ENCODE results near the gene PGM1. TPM values are rescaled to one million over a fixed set of nuclear protein-coding genes. Genes with fewer than 3 reads are reported as not detected.

The PGM1 gene
- 49.8 TPM for total RNA-seq
- long read RNA-seq, transcript PGM1-202 (11 exons, 2,472 nt): major isoform, 62 of 76 reads
- long read RNA-seq, partial matches to known transcripts: 9 of 76 reads
- long read RNA-seq, other reads (novel, unspliced or antisense): 5 of 76 reads

GRCh38 chr1:63593303-63593885, at the start of gene PGM1:
Gene PGM1, plus strand, starts transcription at chr1:63593411. Its CDS starts 78 bp downstream, at chr1:63593489.
- Histone ChIP-seq H3K9me3 (no peaks in the 10 kb centered on the region), H3K4me3 (peak within 1 kb of the TSS; percentile 90), H3K4me1 (peaks cover 7% of the 10 kb centered on the region), H3K27me3 (ENCODE audit: low read depth) (no peaks in the 10 kb centered on the region), H3K27ac (peak within 1 kb of the TSS; percentile 93), H3K36me3 (no peaks in the 10 kb centered on the region)
- no peak for TF ChIP-seq CTCF (IDR thresholded peaks at IDR 0.05)
- DNase-seq (peak; percentile 83), ATAC-seq (peak; percentile 88 to 92)
- intact Hi-C loops (cut with DNase I): no loop called here

- intact Hi-C loops (cut with DNase I): no loop called here
- DNase-seq: no peak
- Histone ChIP-seq H3K27me3 (ENCODE audit: low read depth) (no peaks in the 10 kb centered on the region), H3K36me3 (peaks cover 13% of the 10 kb centered on the region), H3K4me3 (no peak overlapping the region), H3K27ac (no peak overlapping the region), H3K4me1 (no peaks in the 10 kb centered on the region), H3K9me3 (no peaks in the 10 kb centered on the region)
- no peak for ATAC-seq
- no peak for TF ChIP-seq CTCF (IDR thresholded peaks at IDR 0.05)
These were observed 47.4 kb upstream of the PGM1 start for GRCh38 chr1:63545780-63546179.

- no peak for TF ChIP-seq CTCF (IDR thresholded peaks at IDR 0.05)
- DNase-seq (no peak), ATAC-seq (no peak)
- Histone ChIP-seq H3K9me3 (no peaks in the 10 kb centered on the region), H3K36me3 (peaks cover 17% of the 10 kb centered on the region), H3K4me1 (no peaks in the 10 kb centered on the region), H3K27ac (no peak overlapping the region), H3K27me3 (ENCODE audit: low read depth) (no peaks in the 10 kb centered on the region), H3K4me3 (no peak overlapping the region)
- intact Hi-C loops (cut with DNase I): no loop called here
These were observed 45.5 kb upstream of the PGM1 start for GRCh38 chr1:63547621-63548294.

GRCh38 chr1:63548303-63548702, 44.9 kb upstream of the PGM1 start:
- no peaks in the 10 kb centered on the region for H3K27me3 ChIP-seq (ENCODE audit: low read depth)
- H3K9me3 ChIP-seq: no peaks in the 10 kb centered on the region
- no peak for ATAC-seq
- no peak for TF ChIP-seq CTCF (IDR thresholded peaks at IDR 0.05)
- H3K36me3 ChIP-seq: peaks cover 17% of the 10 kb centered on the region
- no peak for DNase-seq
- no peak overlapping the region for H3K27ac ChIP-seq
- H3K4me1 ChIP-seq: no peaks in the 10 kb centered on the region
- H3K4me3 ChIP-seq: no peak overlapping the region
- intact Hi-C loops (cut with DNase I): no loop called here

- no peak for TF ChIP-seq CTCF (IDR thresholded peaks at IDR 0.05)
- no peaks in the 10 kb centered on the region for H3K27me3 ChIP-seq (ENCODE audit: low read depth)
- intact Hi-C loops (cut with DNase I): no loop called here
- DNase-seq: no peak
- no peaks in the 10 kb centered on the region for H3K4me1 ChIP-seq
- ATAC-seq: no peak
- no peak overlapping the region for H3K27ac ChIP-seq
- peaks cover 19% of the 10 kb centered on the region for H3K36me3 ChIP-seq
- no peaks in the 10 kb centered on the region for H3K9me3 ChIP-seq
- no peak overlapping the region for H3K4me3 ChIP-seq
These were observed 44.3 kb upstream of the PGM1 start for GRCh38 chr1:63548877-63549276.
